Posterior vena cava (tissue), 2 donors: ENCODE results near the gene KRTAP5-3. TPM values are rescaled to one million over a fixed set of nuclear protein-coding genes. Genes with fewer than 3 reads are reported as not detected.
"Not testable (repeated sequence)": the region's sequence is repeated elsewhere in the genome, so short reads cannot be mapped to it uniquely, and the experiment has no call there.

Experiments used
- DNase-seq: peaks from one replicate; pipeline ENCODE4 v3.0.0-alpha.2; 2020; ENCODE audit warnings: low spot score
- intact Hi-C, 2 donors: fragments of 100-400 bp; cut with DNase I; formaldehyde crosslinking; loops; one replicate each; pipeline versions ENCODE4 v1.14.1 to v1.14.2; 2022 to 2023
- long read RNA-seq, 2 donors: library from polyadenylated mRNA; unstranded; transcript quantifications; one replicate each; pipeline ENCODE4 v2.0.0, GENCODE V29; 2020 to 2021
- total RNA-seq, 2 donors: library from RNA; stranded (reverse); fragmentation: NEBNext Ultra II Directional; extraction: Animal tissue kit (Norgen Biotek cat#: 25700); gene quantifications; one replicate each; pipeline ENCODE4 v1.2.1, GENCODE V29; 2021
- donor health status: DM: yes; HTN: yes; CAD: no.
- donor health status: DM: yes; HTN: yes; CAD: no.

Gene KRTAP5-3
- total RNA-seq = not detected
- long read RNA-seq, donor 1 = 0 reads
- long read RNA-seq, donor 2 = 0 reads

DNA sequence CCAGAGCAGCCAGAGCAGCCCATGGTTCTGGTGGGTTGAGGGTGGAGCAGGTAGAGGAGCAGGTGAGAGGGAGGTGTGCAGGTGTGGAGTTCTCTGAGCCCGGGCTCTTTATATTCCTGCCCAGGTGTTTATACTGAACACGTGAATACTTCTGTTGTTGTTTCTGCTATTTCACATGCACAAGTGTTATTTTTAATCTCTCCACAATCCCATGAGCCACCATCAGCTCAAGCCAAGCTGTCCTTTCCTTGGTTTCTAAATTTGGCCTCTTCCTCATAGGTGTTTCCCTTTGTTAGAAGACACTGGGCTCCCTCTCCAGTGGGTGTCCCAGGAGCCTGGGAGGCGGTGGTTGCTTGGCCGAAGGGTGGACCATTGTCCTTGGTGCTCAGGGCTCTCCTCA lies at the start of gene KRTAP5-3:
KRTAP5-3 (minus strand) TSS at position 101 of the 400 bp plus-strand sequence; CDS start at position 23, 78 bp downstream.
- DNase-seq = peak; percentile 24
- intact Hi-C loops = no loop called here

DNA sequence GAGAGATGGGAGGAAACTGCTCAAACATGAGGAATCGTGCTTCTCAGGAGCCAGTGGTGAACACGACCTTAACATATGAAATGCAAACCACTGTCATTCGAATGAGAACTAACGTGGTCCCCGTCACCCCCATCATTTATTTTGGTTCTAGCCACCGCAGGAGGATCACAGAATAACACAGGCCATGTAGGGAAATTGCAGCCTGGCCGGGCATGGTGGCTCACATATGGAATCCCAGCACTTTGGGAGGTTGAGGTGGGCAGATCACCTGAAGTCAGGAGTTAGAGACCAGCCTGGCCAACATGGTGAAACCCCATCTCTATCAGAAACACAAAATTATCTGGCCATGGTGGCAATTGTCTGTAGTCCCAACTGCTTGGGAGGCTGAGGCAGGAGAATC lies 48.4 kb upstream of the KRTAP5-3 start:
- DNase-seq = peak; percentile 18

GRCh38 chr11:1656061-1656441 lies 47.8 kb upstream of the KRTAP5-3 start:
- DNase-seq = peak; percentile 66
- intact Hi-C loops = no loop called here

More for the DNA sequence above, 48.4 kb upstream of the KRTAP5-3 start:
- intact Hi-C loops = no loop called here

GRCh38 chr11:1655168-1656060 lies 47.2 kb upstream of the KRTAP5-3 start:
- intact Hi-C loops = no loop called here
- DNase-seq = peak; percentile 75

DNA sequence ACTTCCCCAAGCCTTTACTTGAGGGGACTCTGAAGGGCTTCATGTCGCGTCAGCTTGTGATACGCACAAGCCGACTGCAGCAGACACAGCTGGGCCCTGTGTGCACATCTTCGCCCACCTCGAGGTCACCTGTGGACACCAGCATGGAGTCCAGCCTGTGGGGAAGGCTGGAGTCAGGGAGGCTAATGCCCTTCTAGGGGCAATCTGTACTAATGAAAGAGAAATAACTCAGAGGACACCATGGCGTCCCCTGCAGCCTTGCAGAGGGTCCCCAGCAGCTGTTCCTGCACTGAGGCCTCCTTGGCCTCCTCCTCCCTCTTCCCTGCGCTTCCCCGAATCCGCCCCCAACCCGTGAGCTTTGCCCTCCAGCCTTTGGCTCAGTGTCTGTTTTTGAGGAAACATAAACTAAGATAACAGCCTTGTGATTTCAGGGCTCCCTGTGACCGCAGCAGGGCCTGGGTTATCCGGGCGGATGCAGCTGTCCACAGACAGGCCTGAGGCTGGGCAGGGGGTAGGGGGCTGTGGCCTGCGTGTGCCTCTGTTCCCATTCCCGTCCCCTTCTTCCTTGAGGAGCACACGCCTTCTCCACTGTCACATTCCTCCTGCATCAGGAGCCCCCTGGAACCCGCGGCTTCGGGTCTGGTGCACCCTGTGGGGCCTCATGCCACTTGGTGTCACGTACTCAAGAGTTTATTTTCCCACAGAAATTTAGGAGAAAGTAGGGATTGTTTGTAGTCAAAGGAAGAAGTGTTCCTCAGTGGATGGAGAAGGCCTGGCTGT lies 46.3 kb upstream of the KRTAP5-3 start:
- peak; percentile 79 for DNase-seq
- intact Hi-C loops = loop anchor here in 1 of 2 donors (5.0 kb wide), 1 partner anchor 38 kb away; no protein-coding TSS in a partner anchor

GRCh38 chr11:1653541-1654387 lies 45.5 kb upstream of the KRTAP5-3 start:
- DNase-seq = peak; percentile 18
- intact Hi-C loops = loop anchor here in 1 of 2 donors (5.0 kb wide), 1 partner anchor 39 kb away; no protein-coding TSS in a partner anchor

- peak; percentile 94 for DNase-seq
- intact Hi-C loops = loop anchor here in 1 of 2 donors (5.0 kb wide), 1 partner anchor 39 kb away; no protein-coding TSS in a partner anchor
These were observed 44.7 kb upstream of the KRTAP5-3 start for GRCh38 chr11:1652771-1653540.

DNA sequence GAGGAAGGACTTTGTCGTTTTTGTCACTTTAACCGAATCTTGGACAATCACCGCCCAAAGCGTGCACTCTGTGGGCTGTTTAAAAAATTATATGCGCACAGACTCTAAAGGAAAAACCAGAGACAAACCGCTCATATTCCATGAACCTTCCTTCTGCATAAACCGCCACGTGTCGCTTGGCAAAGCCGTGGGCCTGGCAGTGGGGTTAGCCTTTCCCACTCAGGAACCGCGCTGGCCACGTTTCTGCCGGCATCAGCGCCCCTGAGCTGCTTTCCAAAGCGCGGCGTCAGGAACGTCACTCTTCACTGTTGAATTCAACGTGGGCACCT lies 44.1 kb upstream of the KRTAP5-3 start:
- no peak for DNase-seq
- intact Hi-C loops = loop anchor here in 1 of 2 donors (5.0 kb wide), 1 partner anchor 40 kb away; no protein-coding TSS in a partner anchor

DNA sequence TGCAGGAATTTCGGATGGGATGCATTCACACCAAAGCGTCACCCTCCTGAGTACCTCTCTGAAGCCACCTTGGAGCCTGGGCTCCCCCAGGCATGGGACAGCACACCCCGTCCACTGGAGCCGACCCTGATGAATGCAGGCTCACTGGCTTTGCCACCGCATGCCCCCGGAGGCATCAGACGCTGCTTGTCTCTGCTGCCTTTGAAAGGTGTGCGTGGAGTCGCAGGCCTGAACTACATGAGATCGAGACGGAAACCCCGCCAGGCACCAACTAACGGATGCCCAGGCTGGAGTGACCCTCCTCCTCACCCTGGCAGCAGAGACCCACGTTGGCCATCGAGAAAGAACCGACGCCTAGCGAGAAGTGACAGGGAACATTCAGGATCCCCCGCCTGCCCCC lies 43.8 kb upstream of the KRTAP5-3 start:
- intact Hi-C loops = loop anchor here in 1 of 2 donors (5.0 kb wide), 1 partner anchor 40 kb away; no protein-coding TSS in a partner anchor
- DNase-seq = peak; percentile 62

DNA sequence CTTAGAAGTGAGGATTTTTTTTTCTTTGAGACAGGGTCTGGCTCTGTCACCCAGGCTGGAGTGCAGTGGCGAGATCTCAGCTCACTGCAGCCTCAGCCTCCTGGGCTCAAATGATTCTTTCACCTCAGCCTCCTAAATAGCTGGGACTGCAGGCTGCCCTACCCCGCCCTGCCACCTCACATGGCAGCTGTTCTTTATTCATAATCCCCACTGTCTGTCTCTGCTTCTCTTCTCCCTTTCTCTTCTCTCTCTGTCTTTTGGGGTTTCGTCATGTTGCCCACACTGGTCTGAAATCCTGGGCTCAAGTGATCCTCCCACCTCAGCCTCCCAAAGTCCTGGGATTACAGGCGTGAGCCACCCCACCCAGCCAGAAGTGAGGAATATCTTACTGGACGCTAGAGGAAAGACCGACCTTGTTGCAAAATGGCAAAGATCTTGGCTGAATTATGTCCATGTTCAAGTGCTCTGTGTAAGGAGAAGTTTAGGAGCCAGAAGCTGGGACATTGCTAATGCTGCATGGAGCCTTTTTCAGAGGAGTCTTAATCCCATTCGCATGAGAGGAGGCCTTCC lies 43.2 kb upstream of the KRTAP5-3 start:
- DNase-seq = peak; percentile 17
- intact Hi-C loops = loop anchor here in 1 of 2 donors (5.0 kb wide), 1 partner anchor 41 kb away; no protein-coding TSS in a partner anchor

DNA sequence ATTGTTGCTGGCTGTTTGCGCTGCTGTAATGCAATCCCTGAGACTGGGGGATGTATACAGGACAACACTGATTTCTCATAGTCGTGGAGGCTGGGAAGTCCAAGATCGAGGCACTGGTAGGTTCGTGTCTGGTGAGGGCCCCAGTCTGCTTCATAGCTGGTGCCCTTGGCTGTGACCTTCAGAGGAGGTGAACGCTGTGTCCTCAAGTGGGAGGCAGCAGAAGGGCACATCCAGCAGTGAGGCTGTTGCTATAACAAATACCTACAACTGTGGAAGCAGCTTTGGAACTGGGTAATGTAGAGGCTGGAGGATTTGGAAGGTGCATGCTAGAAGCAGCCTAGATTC lies 42.6 kb upstream of the KRTAP5-3 start:
- intact Hi-C loops = loop anchor here in 1 of 2 donors (5.0 kb wide), 1 partner anchor 41 kb away; no protein-coding TSS in a partner anchor
- no peak for DNase-seq

- DNase-seq = peak; percentile 68
- intact Hi-C loops = loop anchor here in 1 of 2 donors (5.0 kb wide), 1 partner anchor 42 kb away; no protein-coding TSS in a partner anchor
These were observed 42.0 kb upstream of the KRTAP5-3 start for GRCh38 chr11:1650034-1650917.

- no peak for DNase-seq
- intact Hi-C loops = no loop called here
These were observed 40.6 kb upstream of the KRTAP5-3 start for GRCh38 chr11:1648653-1649420.

- DNase-seq = no peak
- intact Hi-C loops = no loop called here
These were observed 39.8 kb upstream of the KRTAP5-3 start for GRCh38 chr11:1647901-1648652.

DNA sequence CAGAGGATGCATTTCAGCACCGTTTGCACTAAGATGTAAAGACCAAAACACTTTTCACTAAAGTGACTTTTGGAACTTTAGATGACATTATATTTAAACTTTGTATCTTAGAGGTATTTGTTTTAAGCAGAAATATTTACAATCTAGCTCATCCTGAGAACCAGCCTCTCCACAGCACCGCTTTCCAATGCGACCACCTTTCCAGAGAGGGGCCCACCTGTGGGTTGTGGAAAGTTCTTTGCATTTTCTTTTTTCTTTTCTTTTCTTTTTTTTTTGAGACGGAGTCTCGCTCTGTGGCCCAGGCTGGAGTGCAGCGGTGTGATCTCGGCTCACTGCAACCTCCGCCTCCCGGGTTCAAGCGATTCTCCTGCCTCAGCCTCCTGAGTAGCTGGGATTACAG lies 38.3 kb upstream of the KRTAP5-3 start:
- DNase-seq, intact Hi-C loops: not testable (repeated sequence)
